SU-DHL-6 (cell line): Measurements from ENCODE around the gene PACS1.

Source experiments
- EZH2phosphoT487 ChIP-seq: fragments of 200-600 bp; sonication (generic), shearing (Covaris generic); conservative IDR thresholded peaks from 2 replicates; pipeline ENCODE4 v1.6.1; 2018; ENCODE audit warnings: mild to moderate bottlenecking, antibody characterized with exemption, low read length, moderate library complexity, mixed read lengths
- TF ChIP-seq, protein P1 (sequence below): fragments of 200-600 bp; sonication (generic); IDR thresholded peaks from one replicate; pipeline ENCODE4 v1.5.1; 2017; ENCODE audit warnings: antibody characterized with exemption, mild to moderate bottlenecking, low read length, moderate library complexity; ENCODE audit not compliant: insufficient read depth, poor library complexity, severe bottlenecking

- TF ChIP-seq, protein P1, sequence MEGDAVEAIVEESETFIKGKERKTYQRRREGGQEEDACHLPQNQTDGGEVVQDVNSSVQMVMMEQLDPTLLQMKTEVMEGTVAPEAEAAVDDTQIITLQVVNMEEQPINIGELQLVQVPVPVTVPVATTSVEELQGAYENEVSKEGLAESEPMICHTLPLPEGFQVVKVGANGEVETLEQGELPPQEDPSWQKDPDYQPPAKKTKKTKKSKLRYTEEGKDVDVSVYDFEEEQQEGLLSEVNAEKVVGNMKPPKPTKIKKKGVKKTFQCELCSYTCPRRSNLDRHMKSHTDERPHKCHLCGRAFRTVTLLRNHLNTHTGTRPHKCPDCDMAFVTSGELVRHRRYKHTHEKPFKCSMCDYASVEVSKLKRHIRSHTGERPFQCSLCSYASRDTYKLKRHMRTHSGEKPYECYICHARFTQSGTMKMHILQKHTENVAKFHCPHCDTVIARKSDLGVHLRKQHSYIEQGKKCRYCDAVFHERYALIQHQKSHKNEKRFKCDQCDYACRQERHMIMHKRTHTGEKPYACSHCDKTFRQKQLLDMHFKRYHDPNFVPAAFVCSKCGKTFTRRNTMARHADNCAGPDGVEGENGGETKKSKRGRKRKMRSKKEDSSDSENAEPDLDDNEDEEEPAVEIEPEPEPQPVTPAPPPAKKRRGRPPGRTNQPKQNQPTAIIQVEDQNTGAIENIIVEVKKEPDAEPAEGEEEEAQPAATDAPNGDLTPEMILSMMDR: no peak
- TF ChIP-seq EZH2phosphoT487: no peak
Measured at GRCh38 chr11:66126064-66126463, 56.0 kb downstream of the PACS1 start.
